K562 (cell line): ENCODE data around the gene AAGAB. TPM values are rescaled to one million over a fixed set of nuclear protein-coding genes. Genes with fewer than 3 reads are reported as not detected.

Experiments used
- ATAC-seq: fragments of 200-7000 bp; cut with Tn5 transposase; 3 replicates; pipeline ENCODE4 v1.9.1; 2020; ENCODE audit warnings: moderate library complexity
- BruUV-seq: library from RNA; stranded (reverse); fragments of 400-500 nt; replicated peaks from 2 replicates; lab custom pipeline; 2021; lab: Mats Ljungman, UMichigan
- CTCF ChIA-PET: fragments of 300-600 bp; formaldehyde crosslinking; extraction: SDS; loops from one replicate; lab custom pipeline; 2021; ENCODE audit warnings: low intra/inter-chr PET ratio; lab: Yijun Ruan, JAX
- POLR2A ChIA-PET: fragments of 300-600, 350-650 bp; sonication (Branson Sonifier 250); formaldehyde crosslinking; extraction: SDS; loops from one replicate; lab custom pipeline; 2021; ENCODE audit warnings: antibody characterized with exemption, inconsistent platforms; lab: Yijun Ruan, JAX
- DNase-seq, 4 experiments: peaks; one replicate each; pipeline versions ENCODE4 v3.0.0 to v3.0.0-alpha.2; 2011 to 2018; ENCODE audit warnings: low spot score in 3 of 4, mixed read lengths in 3 of 4; ENCODE audit errors: extremely low read depth in 1 of 4
- FAIRE-seq: peaks from 2 replicates; lab custom pipeline; 2011; peaks lifted over from hg19 to GRCh38; lab: Jason Lieb, UNC
- H2AFZ ChIP-seq: 2 replicates; pipeline ENCODE4 v1.6.0; 2011; ENCODE audit warnings: low read depth, low read length, control low read depth, inconsistent platforms
- H3K27ac ChIP-seq: fragments of 200-600 bp; 3 replicates; pipeline ENCODE4 v1.8.0; 2011; ENCODE audit warnings: low read depth, mild to moderate bottlenecking, control low read depth, inconsistent platforms, low read length, moderate library complexity, mixed read lengths; ENCODE audit errors: extremely low read depth
- H3K27me3 ChIP-seq, 2 experiments: fragments of 300-600 bp in 1 of 2; 2 replicates in 1 of 2; 3 replicates in 1 of 2; pipeline versions ENCODE4 v1.6.0 to v1.8.0; 2011; ENCODE audit warnings: inconsistent platforms in 2 of 2, low read length in 2 of 2, mild to moderate bottlenecking in 1 of 2, mixed read lengths in 1 of 2, moderate library complexity in 1 of 2; ENCODE audit not compliant: control insufficient read depth in 2 of 2, insufficient read depth in 2 of 2
- H3K36me3 ChIP-seq: fragments of 300-600 bp; 3 replicates; pipeline ENCODE4 v1.8.0; 2011; ENCODE audit warnings: mild to moderate bottlenecking, low read length, inconsistent platforms; ENCODE audit not compliant: control insufficient read depth, insufficient read depth
- H3K4me1 ChIP-seq, 2 experiments: fragments of 200-600 bp in 1 of 2; replicated peaks in 1 of 2; 2 replicates in 1 of 2; 3 replicates in 1 of 2; pipeline versions ENCODE4 v1.5.1 to v1.8.0; 2011; ENCODE audit warnings: inconsistent platforms in 2 of 2, low read length in 2 of 2, mild to moderate bottlenecking in 1 of 2, mixed read lengths in 1 of 2, moderate library complexity in 1 of 2; ENCODE audit not compliant: control insufficient read depth in 2 of 2, insufficient read depth in 2 of 2
- H3K4me2 ChIP-seq: 2 replicates; pipeline ENCODE4 v1.6.1; 2011; ENCODE audit warnings: low read length, control low read depth, inconsistent platforms, mixed read lengths; ENCODE audit not compliant: insufficient read depth
- H3K4me3 ChIP-seq: fragments of 200-600 bp; sonication (generic), shearing (Covaris generic); 2 replicates; pipeline ENCODE4 v1.5.1; 2016; ENCODE audit warnings: control low read depth, inconsistent platforms
- H3K79me2 ChIP-seq: fragments of 200-600 bp; 3 replicates; pipeline ENCODE4 v1.8.0; 2011; ENCODE audit warnings: low read length, inconsistent platforms; ENCODE audit not compliant: control insufficient read depth, insufficient read depth
- H3K9ac ChIP-seq, 2 experiments: 2 replicates each; pipeline versions ENCODE4 v1.6.0 to v1.6.1; 2011; ENCODE audit warnings: low read depth in 2 of 2, low read length in 2 of 2, control low read depth in 1 of 2, inconsistent platforms in 1 of 2, mild to moderate bottlenecking in 1 of 2, mixed read lengths in 1 of 2; ENCODE audit not compliant: insufficient read depth in 1 of 2
- H3K9me1 ChIP-seq: one replicate; pipeline ENCODE4 v1.6.0; 2011; ENCODE audit warnings: inconsistent platforms, mild to moderate bottlenecking, low read length, moderate library complexity; ENCODE audit not compliant: control insufficient read depth, insufficient read depth
- H3K9me3 ChIP-seq: replicated peaks from 2 replicates; pipeline ENCODE4 v1.5.1; 2011; ENCODE audit warnings: low read depth, low read length, inconsistent platforms; ENCODE audit not compliant: control insufficient read depth, insufficient read depth
- H4K20me1 ChIP-seq: replicated peaks from 2 replicates; pipeline ENCODE4 v1.6.1; 2011; ENCODE audit warnings: low read length, inconsistent platforms, mixed read lengths; ENCODE audit not compliant: control insufficient read depth, insufficient read depth
- CAMTA2 ChIP-seq: fragments of 250-450 bp; sonication (Bioruptor Pico); conservative IDR thresholded peaks from 2 replicates; pipeline ENCODE4 v1.5.1; 2022
- CREBBP ChIP-seq: IDR thresholded peaks from one replicate; pipeline ENCODE4 v1.6.1; 2012; ENCODE audit warnings: low read depth, mild to moderate bottlenecking, control low read depth, inconsistent platforms, low read length
- HMBOX1 ChIP-seq: sonication (generic); IDR thresholded peaks from 2 replicates; pipeline ENCODE4 v1.6.1; 2016
- NUFIP1 ChIP-seq: fragments of 450-650 bp; IDR thresholded peaks from 2 replicates; pipeline ENCODE4 v1.6.1; 2018; ENCODE audit not compliant: partially characterized antibody
- PCBP2 ChIP-seq: fragments of 200-400 bp; formaldehyde crosslinking; IDR thresholded peaks from 2 replicates; pipeline ENCODE4 v1.6.1; 2018; ENCODE audit warnings: low read length, low read depth, mild to moderate bottlenecking, moderate library complexity; ENCODE audit not compliant: poor library complexity, severe bottlenecking
- RBM34 ChIP-seq: fragments of 200-400 bp; formaldehyde crosslinking; IDR thresholded peaks from 2 replicates; pipeline ENCODE4 v1.6.1; 2018; ENCODE audit warnings: low read length, borderline replicate concordance; ENCODE audit not compliant: insufficient read depth
- ZBTB34 ChIP-seq: fragments of 250-450 bp; sonication (Bioruptor Pico); IDR thresholded peaks from 2 replicates; pipeline ENCODE4 v1.8.0; 2021; ENCODE audit warnings: mild to moderate bottlenecking, moderate library complexity
- ZFP1 ChIP-seq: fragments of 450-650 bp; formaldehyde crosslinking; IDR thresholded peaks from 2 replicates; pipeline ENCODE4 v1.4.0; 2020; ENCODE audit warnings: mild to moderate bottlenecking, mixed read lengths
- WGBS: fragments of 100-300 bp; shearing (Covaris generic); methylation state at CpG from one replicate; pipeline ENCODE4 v1.1.6; 2016; ENCODE audit warnings: low coverage, mixed read lengths; ENCODE audit not compliant: insufficient coverage; ENCODE audit errors: missing lambda C conversion rate; 5-methylcytosine and 5-hydroxymethylcytosine counted together
- in situ Hi-C: fragments of 300-500 bp; cut with MboI; formaldehyde crosslinking; loops from 4 replicates; pipeline ENCODE4 v1.15.0; 2018; ENCODE audit warnings: inconsistent platforms, mixed read lengths
- intact Hi-C: fragments of 100-400 bp; cut with micrococcal nuclease; formaldehyde crosslinking; loops from 2 replicates; pipeline ENCODE4 v1.14.2; 2022
- polyA plus RNA-seq, 8 experiments: library from polyadenylated mRNA; depleted of rRNA in 4 of 8; stranded (reverse) in 5 of 8; unstranded in 3 of 8; fragments of >200 nt; fragmentation: Nextera tagmentation in 2 of 8; fragmentation: Illumina TruSeq in 1 of 8; extraction: Ambion mirVana in 2 of 8; extraction: Trizol in 1 of 8; gene quantifications; 2 replicates each; pipeline versions ENCODE4 v1.2.1 to v1.2.3, GENCODE V29; 2011 to 2014; ENCODE audit warnings: inconsistent platforms in 1 of 8, missing spikeins in 1 of 8
- total RNA-seq, 7 experiments: library from RNA; depleted of rRNA in 6 of 7; stranded (reverse); fragments of >200 nt in 6 of 7; fragmentation: Illumina TruSeq in 2 of 7; extraction: Trizol in 2 of 7; gene quantifications; 2 replicates each; pipeline versions ENCODE4 v1.2.1 to v1.2.3, GENCODE V29; 2011 to 2021; ENCODE audit warnings: low replicate concordance in 1 of 7
- TF ChIP-seq, protein P1 (sequence below): fragments of 450-650 bp; formaldehyde crosslinking; IDR thresholded peaks from 2 replicates; pipeline ENCODE4 v1.4.0; 2020; ENCODE audit warnings: mild to moderate bottlenecking

The AAGAB gene
- total and polyA plus RNA-seq, 9 of the 15 experiments (the other 6 are each of a cell fraction or from before 2014, with no cell fraction given), result 17.8 to 109 (median 58.3) TPM

- ChIA-PET CTCF (no interaction called here), POLR2A (interaction anchor here (1.7 kb wide), 1 partner anchor 11 kb away, joined by 10 read pairs; no protein-coding TSS in a partner anchor)
- Histone ChIP-seq H3K4me3 (no peak overlapping the region), H3K4me2 (no peak overlapping the region), H3K27me3 (no peaks in the 10 kb centered on the region), H3K27ac (no peak overlapping the region), H3K9me3 (no peaks in the 10 kb centered on the region), H3K4me1 (no peaks in the 10 kb centered on the region), H2AFZ (no peak overlapping the region), H3K9ac (no peak overlapping the region), H3K36me3 (peaks cover 58% of the 10 kb centered on the region), H3K79me2 (no peaks in the 10 kb centered on the region), H3K9me1 (no peaks in the 10 kb centered on the region), H4K20me1 (no peaks in the 10 kb centered on the region)
- FAIRE-seq, result no peak
- in situ Hi-C loops (no loop called here), intact Hi-C loops (no loop called here)
- DNase-seq, result no peak
- no peak for TF ChIP-seq PCBP2
- TF ChIP-seq CREBBP, result no peak
- no peak for TF ChIP-seq ZBTB34 (CRISPR knock-in tag)
- no peak for TF ChIP-seq ZFP1 (CRISPR knock-in tag)
- TF ChIP-seq HMBOX1, result no peak
- no peak for TF ChIP-seq RBM34
- no peak for TF ChIP-seq NUFIP1
- TF ChIP-seq, protein P1, sequence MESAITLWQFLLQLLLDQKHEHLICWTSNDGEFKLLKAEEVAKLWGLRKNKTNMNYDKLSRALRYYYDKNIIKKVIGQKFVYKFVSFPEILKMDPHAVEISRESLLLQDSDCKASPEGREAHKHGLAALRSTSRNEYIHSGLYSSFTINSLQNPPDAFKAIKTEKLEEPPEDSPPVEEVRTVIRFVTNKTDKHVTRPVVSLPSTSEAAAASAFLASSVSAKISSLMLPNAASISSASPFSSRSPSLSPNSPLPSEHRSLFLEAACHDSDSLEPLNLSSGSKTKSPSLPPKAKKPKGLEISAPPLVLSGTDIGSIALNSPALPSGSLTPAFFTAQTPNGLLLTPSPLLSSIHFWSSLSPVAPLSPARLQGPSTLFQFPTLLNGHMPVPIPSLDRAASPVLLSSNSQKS (CRISPR knock-in tag), result no peak
- TF ChIP-seq CAMTA2 (CRISPR knock-in tag), result no peak
- no peak; the same call in 2 of the 3 replicates for ATAC-seq
- BruUV-seq, result no TSS peak
- WGBS, result 83% methylated on average over 2 of the region's 2 CpGs
These were observed 57.1 kb downstream of the AAGAB start for GRCh38 chr15:67197364-67197695.
